Inflammatory macrophage (primary cell): ENCODE measurements around the gene SKIL.

Source experiments
- DNase-seq, 2 donors: peaks; one replicate each; pipeline ENCODE4 v3.0.0-alpha.2; 2020 to 2022

The SKIL gene

GRCh38 chr3:170438836-170439235 is 81.3 kb downstream of the SKIL start:
- DNase-seq, result no peak

- no peak for DNase-seq
These were observed 82.8 kb downstream of the SKIL start for GRCh38 chr3:170440344-170440743.

GRCh38 chr3:170441412-170441811 is 83.9 kb downstream of the SKIL start:
- no peak for DNase-seq

- DNase-seq, result no peak
These were observed 85.4 kb downstream of the SKIL start for GRCh38 chr3:170442947-170443346.

GRCh38 chr3:170443457-170443856 is 85.9 kb downstream of the SKIL start:
- DNase-seq, result no peak
